Measurements from ENCODE around the gene LRRC14B. TPM values are rescaled to one million over a fixed set of nuclear protein-coding genes. Genes with fewer than 3 reads are reported as not detected.

LRRC14B gene
- total and polyA plus RNA-seq, 2 experiments from 2014 or later = not detected

- Mint-ChIP-seq H3K4me3 (no peak overlapping the region), H3K27ac (no peak overlapping the region), H3K4me1 (peaks cover 15% of the 10 kb centered on the region), H3K9me3 (no peaks in the 10 kb centered on the region), H3K27me3 (ENCODE audit: insufficient read depth, low read depth, poor library complexity) (peaks cover 3% of the 10 kb centered on the region), H3K36me3 (ENCODE audit: low read depth) (peaks cover 25% of the 10 kb centered on the region)
- Histone ChIP-seq H3K4me2 (no peak overlapping the region), H3K9me2 (ENCODE audit: insufficient read depth) (no peaks in the 10 kb centered on the region), H3K36me3 (ENCODE audit: insufficient read depth) (no peaks in the 10 kb centered on the region), H3F3A (replicated peaks; ENCODE audit: low read depth) (peaks cover 8% of the 10 kb centered on the region; the same call in 1 of the 2 replicates), H4K20me1 (replicated peaks; ENCODE audit: insufficient read depth) (peaks cover 28% of the 10 kb centered on the region), H2AFZ (no peak overlapping the region), H3K79me2 (replicated peaks; ENCODE audit: insufficient read depth) (peaks cover 45% of the 10 kb centered on the region), H3K27me3 (ENCODE audit: insufficient read depth) (no peaks in the 10 kb centered on the region), H3K27ac (ENCODE audit: low read depth) (no peak overlapping the region), H3K4me3 (no peak overlapping the region), H3K4me1 (ENCODE audit: insufficient read depth) (no peaks in the 10 kb centered on the region)
- no peak for TF ChIP-seq ETS1 (IDR thresholded peaks at IDR 0.05)
- TF ChIP-seq ZNF114 (CRISPR knock-in tag; IDR thresholded peaks at IDR 0.05) = no peak
- no peak for TF ChIP-seq EZH2phosphoT487 (IDR thresholded peaks at IDR 0.05; ENCODE audit: unreplicated experiment)
- no peak for TF ChIP-seq CREB1 (CRISPR knock-in tag; IDR thresholded peaks at IDR 0.05; ENCODE audit: low read depth)
- TF ChIP-seq ZNF331 (CRISPR knock-in tag; IDR thresholded peaks at IDR 0.05; ENCODE audit: low read depth) = no peak
- TF ChIP-seq POLR2AphosphoS5 (IDR thresholded peaks at IDR 0.05; ENCODE audit: low read depth) = no peak
- TF ChIP-seq CTCF (conservative IDR thresholded peaks at IDR 0.05; ENCODE audit: low read depth in 2 of 2) = no peak
- DNase-seq (ENCODE audit: low spot score) (no peak), ATAC-seq (no peak; the same call in 2 of the 3 replicates)
These were observed 16.3 kb downstream of the LRRC14B start for GRCh38 chr5:207599-207998.

GRCh38 chr5:208449-209114 lies 17.3 kb downstream of the LRRC14B start:
- H3K27me3 Mint-ChIP-seq (ENCODE audit: insufficient read depth, low read depth, poor library complexity) = no peaks in the 10 kb centered on the region
- no peak overlapping the region for H3K27ac ChIP-seq (ENCODE audit: low read depth)
- ATAC-seq = no peak
- no peak overlapping the region for H2AFZ ChIP-seq
- no peak overlapping the region for H3K27ac Mint-ChIP-seq
- no peaks in the 10 kb centered on the region for H3K9me3 Mint-ChIP-seq
- H3K4me1 ChIP-seq (ENCODE audit: insufficient read depth) = no peaks in the 10 kb centered on the region
- H4K20me1 ChIP-seq (replicated peaks; ENCODE audit: insufficient read depth) = peaks cover 28% of the 10 kb centered on the region
- peaks cover 46% of the 10 kb centered on the region for H3K79me2 ChIP-seq (replicated peaks; ENCODE audit: insufficient read depth)
- DNase-seq (ENCODE audit: low spot score) = no peak
- peaks cover 23% of the 10 kb centered on the region for H3K36me3 Mint-ChIP-seq (ENCODE audit: low read depth)
- H3K27me3 ChIP-seq (ENCODE audit: insufficient read depth) = no peaks in the 10 kb centered on the region
- no peak overlapping the region for H3K4me3 Mint-ChIP-seq
- no peak overlapping the region for H3K4me3 ChIP-seq
- no peaks in the 10 kb centered on the region for H3K9me2 ChIP-seq (ENCODE audit: insufficient read depth)
- peaks cover 8% of the 10 kb centered on the region; the same call in 1 of the 2 replicates for H3F3A ChIP-seq (replicated peaks; ENCODE audit: low read depth)
- H3K4me1 Mint-ChIP-seq = peaks cover 15% of the 10 kb centered on the region
- no peak overlapping the region for H3K4me2 ChIP-seq
- H3K36me3 ChIP-seq (ENCODE audit: insufficient read depth) = no peaks in the 10 kb centered on the region
- TF ChIP-seq JUNB (IDR thresholded peaks at IDR 0.05; ENCODE audit: unreplicated experiment) (no peak), STAT1 (IDR thresholded peaks at IDR 0.05; ENCODE audit: unreplicated experiment) (no peak), ETS1 (IDR thresholded peaks at IDR 0.05) (no peak), REST (IDR thresholded peaks at IDR 0.05; ENCODE audit: unreplicated experiment) (no peak), CTCF (conservative IDR thresholded peaks at IDR 0.05; ENCODE audit: low read depth in 2 of 2) (no peak), EZH2 (IDR thresholded peaks at IDR 0.05; ENCODE audit: low read depth, unreplicated experiment) (no peak), CREB1 (CRISPR knock-in tag; IDR thresholded peaks at IDR 0.05; ENCODE audit: low read depth) (no peak)

Measured in GM23338 (cell line).